HG03354 (cell line): Measurements from ENCODE around the gene GAK.

Source experiments
- ATAC-seq: cut with Tn5 transposase; IDR thresholded peaks from one replicate; pipeline ENCODE4 v1.9.1; 2021; ENCODE audit warnings: mild to moderate bottlenecking; ENCODE audit not compliant: unreplicated experiment, poor library complexity, severe bottlenecking

Gene GAK

GRCh38 chr4:877502-877901 lies 54.6 kb downstream of the GAK start:
- ATAC-seq, result no peak

GRCh38 chr4:876780-877179 lies 55.3 kb downstream of the GAK start:
- ATAC-seq, result no peak

GRCh38 chr4:875818-876423 lies 56.2 kb downstream of the GAK start:
- no peak for ATAC-seq

- ATAC-seq, result no peak
Observed at GRCh38 chr4:874971-875817, 56.9 kb downstream of the GAK start.

DNA sequence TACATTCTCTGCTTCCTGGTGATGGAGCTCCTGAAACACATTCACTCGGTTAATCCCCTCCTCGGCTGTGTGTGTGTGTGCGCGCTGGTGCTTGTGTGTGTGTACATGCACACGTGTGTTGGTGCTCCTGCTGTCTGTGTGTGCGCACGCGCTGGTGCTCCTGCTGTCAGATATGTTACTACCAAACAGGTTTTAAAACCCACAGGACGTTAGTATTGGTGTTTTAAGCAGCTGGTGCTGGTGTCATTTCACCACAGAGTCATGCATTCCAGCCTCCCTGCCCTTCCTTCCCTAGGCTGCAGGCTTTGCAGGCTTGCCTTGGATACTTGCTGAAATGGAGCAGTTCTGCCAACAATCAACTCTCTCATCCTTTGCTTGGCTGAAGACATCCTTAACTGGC lies 58.1 kb downstream of the GAK start:
- ATAC-seq, result no peak

GRCh38 chr4:872241-872981 lies 59.7 kb downstream of the GAK start:
- no peak for ATAC-seq

- ATAC-seq, result no peak
Observed at GRCh38 chr4:871484-871883, 60.6 kb downstream of the GAK start.

GRCh38 chr4:870951-871350 lies 61.2 kb downstream of the GAK start:
- no peak for ATAC-seq

GRCh38 chr4:869776-870175 lies 62.3 kb downstream of the GAK start:
- no peak for ATAC-seq

DNA sequence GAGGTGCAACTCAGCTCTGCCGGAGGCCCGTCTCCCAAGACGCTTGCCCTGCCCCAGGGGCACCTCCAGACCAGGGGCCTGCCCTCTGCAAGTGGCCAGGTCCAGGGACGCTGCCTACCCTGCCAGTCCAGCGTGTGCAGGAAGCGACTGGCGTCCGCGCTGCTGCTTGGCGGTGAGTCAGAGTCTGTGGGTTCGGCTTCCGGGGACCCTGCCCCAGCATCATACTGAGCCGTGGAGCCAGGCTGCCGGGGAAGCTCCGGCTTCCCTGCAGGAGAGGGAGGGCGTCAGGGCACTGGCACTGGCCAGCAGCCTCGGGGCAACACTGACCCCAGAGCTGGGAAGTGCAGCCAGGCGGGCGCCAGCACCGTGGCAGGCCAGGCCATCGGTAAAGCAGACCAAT lies 63.7 kb downstream of the GAK start:
- ATAC-seq, result no peak

GRCh38 chr4:867526-868250 lies 64.4 kb downstream of the GAK start:
- ATAC-seq, result no peak

GRCh38 chr4:866761-867390 lies 65.2 kb downstream of the GAK start:
- no peak for ATAC-seq

- ATAC-seq, result no peak
Observed at GRCh38 chr4:866068-866760, 65.9 kb downstream of the GAK start.

- ATAC-seq, result no peak
Observed at GRCh38 chr4:865572-865971, 66.5 kb downstream of the GAK start.

DNA sequence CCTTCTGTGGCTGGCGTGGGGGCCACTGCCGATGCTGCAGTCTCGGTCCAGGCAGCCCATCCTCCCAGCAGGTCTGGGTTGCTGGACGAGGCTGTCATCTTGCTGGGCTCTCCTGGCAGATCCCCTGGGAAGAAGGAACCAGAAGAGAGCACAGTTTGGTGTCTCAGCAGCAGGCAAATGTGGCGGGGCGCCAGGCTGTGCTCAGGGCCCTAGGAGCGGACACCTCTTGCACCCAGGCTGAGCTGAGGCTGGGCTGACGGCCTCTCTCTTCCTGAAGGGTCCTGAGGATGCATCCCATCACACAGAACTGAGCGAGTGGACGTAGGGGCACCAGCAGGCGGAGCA lies 67.0 kb downstream of the GAK start:
- ATAC-seq, result no peak

DNA sequence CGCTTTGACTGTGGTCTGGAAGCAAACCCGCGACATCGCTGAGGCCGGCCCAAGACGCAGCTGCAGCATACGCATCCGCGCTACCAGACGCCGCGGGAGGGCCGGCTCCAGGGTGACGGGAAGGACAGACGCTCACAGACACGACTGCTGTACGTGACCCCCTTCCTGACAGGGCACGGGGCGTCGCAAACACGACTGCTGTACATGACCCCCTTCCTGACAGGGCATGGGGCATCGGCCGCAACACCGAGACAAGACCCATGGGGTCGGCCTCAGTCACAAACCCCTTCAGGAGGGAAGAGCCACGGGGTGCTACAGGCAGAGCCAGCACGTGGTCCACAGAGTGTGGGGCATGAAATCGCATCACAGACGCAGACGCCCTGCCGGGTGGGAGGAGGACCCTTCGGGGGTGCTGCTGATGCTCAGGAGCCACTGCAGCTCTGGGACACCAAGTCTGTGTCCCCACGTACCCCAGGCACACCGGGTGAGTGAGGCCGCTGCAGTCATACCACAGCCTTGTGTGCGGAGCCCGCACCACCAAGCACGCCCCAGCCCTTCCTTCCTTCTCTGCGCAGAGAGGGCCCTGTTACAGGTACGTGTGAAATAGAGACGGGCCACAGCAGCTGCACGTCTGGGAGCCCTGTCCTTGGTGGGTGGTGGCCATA lies 67.5 kb downstream of the GAK start:
- ATAC-seq, result no peak

GRCh38 chr4:860561-860960 lies 71.6 kb downstream of the GAK start:
- ATAC-seq, result no peak

- no peak for ATAC-seq
Observed at GRCh38 chr4:859496-859895, 72.6 kb downstream of the GAK start.
